ENCODE data around the gene MARCHF5.

GRCh38 chr10:92354587-92354986 lies 63.6 kb downstream of the MARCHF5 start:
- TF ChIP-seq CTCF (IDR thresholded peaks at IDR 0.05) = no peak
- no peak for TF ChIP-seq POLR2A (IDR thresholded peaks at IDR 0.05)

All from adrenal gland (tissue), 5 donors.